GM19372 (cell line): ENCODE data around the gene CPT2.

Experiments
- ATAC-seq: cut with Tn5 transposase; IDR thresholded peaks from one replicate; pipeline ENCODE4 v1.9.1; 2021; ENCODE audit warnings: mild to moderate bottlenecking, low read depth, moderate library complexity; ENCODE audit not compliant: unreplicated experiment

Gene CPT2

GRCh38 chr1:53258216-53258615 lies 61.6 kb downstream of the CPT2 start:
- ATAC-seq: no peak

- ATAC-seq: no peak
Measured at GRCh38 chr1:53259932-53260331, 63.3 kb downstream of the CPT2 start.

GRCh38 chr1:53260631-53261247 lies 64.1 kb downstream of the CPT2 start:
- ATAC-seq: no peak

GRCh38 chr1:53262000-53262399 lies 65.4 kb downstream of the CPT2 start:
- ATAC-seq: no peak
